ENCODE data around the gene SORCS3.

GRCh38 chr10:105252911-105253310 lies 611.8 kb downstream of the SORCS3 start:
- TF ChIP-seq EGR1 (IDR thresholded peaks at IDR 0.05; ENCODE audit: low read depth in 2 of 2): no peak
- no peak for TF ChIP-seq CTCF (IDR thresholded peaks at IDR 0.05; ENCODE audit: low read depth, low read length, missing input control)
- no peak for TF ChIP-seq YY1 (IDR thresholded peaks at IDR 0.05)
- TF ChIP-seq GABPA (IDR thresholded peaks at IDR 0.05 in 1 of 2, conservative IDR thresholded peaks at IDR 0.05 in 1 of 2): no peak
- no peak for TF ChIP-seq RAD21 (IDR thresholded peaks at IDR 0.05)
- no peak for TF ChIP-seq SP1 (IDR thresholded peaks at IDR 0.05)
- TF ChIP-seq RXRA (IDR thresholded peaks at IDR 0.05): no peak
- TF ChIP-seq ZBTB33 (IDR thresholded peaks at IDR 0.05): no peak
- TF ChIP-seq REST (IDR thresholded peaks at IDR 0.05): no peak
- no peak for TF ChIP-seq TAF1 (conservative IDR thresholded peaks at IDR 0.05)
- TF ChIP-seq JUND (IDR thresholded peaks at IDR 0.05): no peak
